M059J (cell line): Measurements from ENCODE around the gene AMIGO2. TPM values are rescaled to one million over a fixed set of nuclear protein-coding genes. Genes with fewer than 3 reads are reported as not detected.
A peak's percentile ranks its signal among the peaks of the same experiment; 100 is the strongest.
"Not testable (repeated sequence)": the region's sequence is repeated elsewhere in the genome, so short reads cannot be mapped to it uniquely, and the experiment has no call there.

ENCODE experiments used
- DNase-seq: peaks from one replicate; pipeline ENCODE4 v3.0.0-alpha.2; 2012; ENCODE audit warnings: low read depth
- total RNA-seq: library from RNA; depleted of rRNA; stranded (reverse); fragments of >200 nt; shearing (Covaris generic); gene quantifications from 2 replicates; pipeline ENCODE4 v1.2.3, GENCODE V29; 2014; rRNA removed

Gene AMIGO2
- 26.1 and 37.5 TPM in 2 replicates for total RNA-seq

GRCh38 chr12:47079468-47079980 lies at the start of gene AMIGO2, which contains the start of gene PCED1B:
Gene AMIGO2 (minus strand): TSS chr12:47079959. CDS start chr12:47079002, 957 bp downstream.
Gene PCED1B (plus strand): TSS chr12:47079621. CDS start chr12:47235064, 155,443 bp downstream.
- DNase-seq: peak; percentile 78

- no peak for DNase-seq
Observed at GRCh38 chr12:47126246-47126645, 46.5 kb upstream of the AMIGO2 start.

GRCh38 chr12:47124451-47124850 lies 44.7 kb upstream of the AMIGO2 start:
- DNase-seq: no peak

GRCh38 chr12:47123730-47124129 lies 44.0 kb upstream of the AMIGO2 start:
- no peak for DNase-seq

GRCh38 chr12:47122602-47123001 lies 42.8 kb upstream of the AMIGO2 start:
- no peak for DNase-seq

GRCh38 chr12:47121146-47121545 lies 41.4 kb upstream of the AMIGO2 start:
- peak; percentile 80 for DNase-seq

- DNase-seq: no peak
Observed at GRCh38 chr12:47120736-47121135, 41.0 kb upstream of the AMIGO2 start.

- DNase-seq: not testable (repeated sequence)
Observed at GRCh38 chr12:47117305-47117704, 37.5 kb upstream of the AMIGO2 start.

GRCh38 chr12:47114481-47114892 lies 34.7 kb upstream of the AMIGO2 start:
- no peak for DNase-seq

- DNase-seq: no peak
Observed at GRCh38 chr12:47112679-47113078, 32.9 kb upstream of the AMIGO2 start.

GRCh38 chr12:47111854-47112253 lies 32.1 kb upstream of the AMIGO2 start:
- no peak for DNase-seq

GRCh38 chr12:47111392-47111778 lies 31.6 kb upstream of the AMIGO2 start:
- DNase-seq: no peak

- no peak for DNase-seq
Observed at GRCh38 chr12:47110718-47111391, 31.1 kb upstream of the AMIGO2 start.

- no peak for DNase-seq
Observed at GRCh38 chr12:47110011-47110541, 30.3 kb upstream of the AMIGO2 start.

GRCh38 chr12:47107926-47108325 lies 28.2 kb upstream of the AMIGO2 start:
- no peak for DNase-seq

GRCh38 chr12:47107446-47107845 lies 27.7 kb upstream of the AMIGO2 start:
- no peak for DNase-seq

- no peak for DNase-seq
Observed at GRCh38 chr12:47105914-47106674, 26.3 kb upstream of the AMIGO2 start.

- DNase-seq: peak; percentile 88
Observed at GRCh38 chr12:47102845-47103651, 23.3 kb upstream of the AMIGO2 start.

GRCh38 chr12:47102406-47102805 lies 22.6 kb upstream of the AMIGO2 start:
- DNase-seq: no peak

GRCh38 chr12:47100160-47100559 lies 20.4 kb upstream of the AMIGO2 start:
- DNase-seq: peak; percentile 39

- no peak for DNase-seq
Observed at GRCh38 chr12:47099610-47100009, 19.9 kb upstream of the AMIGO2 start.

GRCh38 chr12:47098099-47098498 lies 18.3 kb upstream of the AMIGO2 start:
- no peak for DNase-seq
